SK-N-SH treated with all-trans-retinoic acid at 6 μM for 48 hours (cell line): ENCODE measurements around the gene MBD5.

Experiments used
- BACH2 ChIP-seq: fragments of 250-450 bp; sonication (Bioruptor Pico); IDR thresholded peaks from 2 replicates; pipeline ENCODE4 v1.9.0; 2021; ENCODE audit warnings: mild to moderate bottlenecking, borderline replicate concordance
- GLIS3 ChIP-seq: fragments of 250-450 bp; sonication (Bioruptor Pico); IDR thresholded peaks from 2 replicates; pipeline ENCODE4 v1.5.0; 2020; ENCODE audit warnings: mild to moderate bottlenecking, moderate library complexity
- ISL1 ChIP-seq: fragments of 250-450 bp; sonication (Bioruptor Pico); IDR thresholded peaks from 2 replicates; pipeline ENCODE4 v2.1.2; 2022; ENCODE audit warnings: mild to moderate bottlenecking, moderate library complexity
- RARB ChIP-seq: fragments of 250-450 bp; sonication (Bioruptor Pico); IDR thresholded peaks from 2 replicates; pipeline ENCODE4 v1.8.0; 2021; ENCODE audit warnings: mild to moderate bottlenecking, moderate library complexity
- ZFP3 ChIP-seq: fragments of 250-450 bp; sonication (Bioruptor Pico); IDR thresholded peaks from 2 replicates; pipeline ENCODE4 v1.5.0; 2020; ENCODE audit warnings: mild to moderate bottlenecking, moderate library complexity
- ZFP30 ChIP-seq: fragments of 450-650 bp; formaldehyde crosslinking; IDR thresholded peaks from 2 replicates; pipeline ENCODE4 v1.5.0; 2022; ENCODE audit warnings: mild to moderate bottlenecking, moderate library complexity
- ZNF8 ChIP-seq: fragments of 450-650 bp; formaldehyde crosslinking; IDR thresholded peaks from 2 replicates; pipeline ENCODE4 v1.5.0; 2020; ENCODE audit warnings: mild to moderate bottlenecking, moderate library complexity
- TF ChIP-seq, protein P1 (sequence below): fragments of 250-450 bp; sonication (Bioruptor Pico); IDR thresholded peaks from 2 replicates; pipeline ENCODE4 v1.5.1; 2020; ENCODE audit warnings: low read depth, mild to moderate bottlenecking, moderate library complexity
- TF ChIP-seq, protein P2 (sequence below): fragments of 250-450 bp; sonication (Bioruptor Pico); IDR thresholded peaks from 2 replicates; pipeline ENCODE4 v1.5.0; 2020; ENCODE audit warnings: mild to moderate bottlenecking, moderate library complexity
- TF ChIP-seq, protein P3 (sequence below): fragments of 250-450 bp; sonication (Bioruptor Pico); IDR thresholded peaks from 2 replicates; pipeline ENCODE4 v1.8.0; 2020; ENCODE audit warnings: mild to moderate bottlenecking, moderate library complexity, borderline replicate concordance

DNA sequence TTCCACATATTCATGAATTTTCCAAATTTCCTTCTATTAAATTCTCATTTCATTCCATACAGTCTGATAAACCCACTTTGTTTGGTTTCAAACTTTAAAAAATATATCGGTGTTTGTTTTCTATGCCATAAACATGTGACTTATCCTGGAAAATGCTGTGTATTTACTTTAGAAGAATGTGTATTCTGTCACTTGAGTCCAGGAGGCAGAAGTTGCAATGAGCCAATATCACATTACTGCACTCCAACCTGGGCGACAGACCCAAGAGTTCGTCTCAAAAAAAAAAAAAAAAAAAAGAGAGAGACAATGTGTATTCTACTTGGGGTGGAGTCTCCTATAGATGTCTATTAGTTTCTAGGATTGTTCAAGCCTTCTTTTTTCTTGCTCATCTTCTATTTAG lies 31.8 kb downstream of the MBD5 start:
- TF ChIP-seq GLIS3 (CRISPR knock-in tag), result no peak
- TF ChIP-seq ZFP3 (CRISPR knock-in tag), result no peak
- TF ChIP-seq RARB (CRISPR knock-in tag), result no peak
- TF ChIP-seq, protein P1, sequence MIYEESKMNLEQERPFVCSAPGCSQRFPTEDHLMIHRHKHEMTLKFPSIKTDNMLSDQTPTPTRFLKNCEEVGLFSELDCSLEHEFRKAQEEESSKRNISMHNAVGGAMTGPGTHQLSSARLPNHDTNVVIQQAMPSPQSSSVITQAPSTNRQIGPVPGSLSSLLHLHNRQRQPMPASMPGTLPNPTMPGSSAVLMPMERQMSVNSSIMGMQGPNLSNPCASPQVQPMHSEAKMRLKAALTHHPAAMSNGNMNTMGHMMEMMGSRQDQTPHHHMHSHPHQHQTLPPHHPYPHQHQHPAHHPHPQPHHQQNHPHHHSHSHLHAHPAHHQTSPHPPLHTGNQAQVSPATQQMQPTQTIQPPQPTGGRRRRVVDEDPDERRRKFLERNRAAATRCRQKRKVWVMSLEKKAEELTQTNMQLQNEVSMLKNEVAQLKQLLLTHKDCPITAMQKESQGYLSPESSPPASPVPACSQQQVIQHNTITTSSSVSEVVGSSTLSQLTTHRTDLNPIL, result no peak
- TF ChIP-seq, protein P2, sequence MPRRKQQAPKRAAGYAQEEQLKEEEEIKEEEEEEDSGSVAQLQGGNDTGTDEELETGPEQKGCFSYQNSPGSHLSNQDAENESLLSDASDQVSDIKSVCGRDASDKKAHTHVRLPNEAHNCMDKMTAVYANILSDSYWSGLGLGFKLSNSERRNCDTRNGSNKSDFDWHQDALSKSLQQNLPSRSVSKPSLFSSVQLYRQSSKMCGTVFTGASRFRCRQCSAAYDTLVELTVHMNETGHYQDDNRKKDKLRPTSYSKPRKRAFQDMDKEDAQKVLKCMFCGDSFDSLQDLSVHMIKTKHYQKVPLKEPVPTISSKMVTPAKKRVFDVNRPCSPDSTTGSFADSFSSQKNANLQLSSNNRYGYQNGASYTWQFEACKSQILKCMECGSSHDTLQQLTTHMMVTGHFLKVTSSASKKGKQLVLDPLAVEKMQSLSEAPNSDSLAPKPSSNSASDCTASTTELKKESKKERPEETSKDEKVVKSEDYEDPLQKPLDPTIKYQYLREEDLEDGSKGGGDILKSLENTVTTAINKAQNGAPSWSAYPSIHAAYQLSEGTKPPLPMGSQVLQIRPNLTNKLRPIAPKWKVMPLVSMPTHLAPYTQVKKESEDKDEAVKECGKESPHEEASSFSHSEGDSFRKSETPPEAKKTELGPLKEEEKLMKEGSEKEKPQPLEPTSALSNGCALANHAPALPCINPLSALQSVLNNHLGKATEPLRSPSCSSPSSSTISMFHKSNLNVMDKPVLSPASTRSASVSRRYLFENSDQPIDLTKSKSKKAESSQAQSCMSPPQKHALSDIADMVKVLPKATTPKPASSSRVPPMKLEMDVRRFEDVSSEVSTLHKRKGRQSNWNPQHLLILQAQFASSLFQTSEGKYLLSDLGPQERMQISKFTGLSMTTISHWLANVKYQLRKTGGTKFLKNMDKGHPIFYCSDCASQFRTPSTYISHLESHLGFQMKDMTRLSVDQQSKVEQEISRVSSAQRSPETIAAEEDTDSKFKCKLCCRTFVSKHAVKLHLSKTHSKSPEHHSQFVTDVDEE, result no peak
- no peak for TF ChIP-seq BACH2 (CRISPR knock-in tag)
- TF ChIP-seq ZNF8 (CRISPR knock-in tag), result no peak
- TF ChIP-seq ZFP30, result no peak
- no peak for TF ChIP-seq ISL1
- TF ChIP-seq, protein P3, sequence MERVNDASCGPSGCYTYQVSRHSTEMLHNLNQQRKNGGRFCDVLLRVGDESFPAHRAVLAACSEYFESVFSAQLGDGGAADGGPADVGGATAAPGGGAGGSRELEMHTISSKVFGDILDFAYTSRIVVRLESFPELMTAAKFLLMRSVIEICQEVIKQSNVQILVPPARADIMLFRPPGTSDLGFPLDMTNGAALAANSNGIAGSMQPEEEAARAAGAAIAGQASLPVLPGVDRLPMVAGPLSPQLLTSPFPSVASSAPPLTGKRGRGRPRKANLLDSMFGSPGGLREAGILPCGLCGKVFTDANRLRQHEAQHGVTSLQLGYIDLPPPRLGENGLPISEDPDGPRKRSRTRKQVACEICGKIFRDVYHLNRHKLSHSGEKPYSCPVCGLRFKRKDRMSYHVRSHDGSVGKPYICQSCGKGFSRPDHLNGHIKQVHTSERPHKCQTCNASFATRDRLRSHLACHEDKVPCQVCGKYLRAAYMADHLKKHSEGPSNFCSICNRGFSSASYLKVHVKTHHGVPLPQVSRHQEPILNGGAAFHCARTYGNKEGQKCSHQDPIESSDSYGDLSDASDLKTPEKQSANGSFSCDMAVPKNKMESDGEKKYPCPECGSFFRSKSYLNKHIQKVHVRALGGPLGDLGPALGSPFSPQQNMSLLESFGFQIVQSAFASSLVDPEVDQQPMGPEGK (CRISPR knock-in tag), result no peak
